Measurements from ENCODE around the gene SLC25A22. TPM values are rescaled to one million over a fixed set of nuclear protein-coding genes. Genes with fewer than 3 reads are reported as not detected.

Gene SLC25A22
- total RNA-seq, 1 experiment from 2014 or later, result 38.1 TPM

DNA sequence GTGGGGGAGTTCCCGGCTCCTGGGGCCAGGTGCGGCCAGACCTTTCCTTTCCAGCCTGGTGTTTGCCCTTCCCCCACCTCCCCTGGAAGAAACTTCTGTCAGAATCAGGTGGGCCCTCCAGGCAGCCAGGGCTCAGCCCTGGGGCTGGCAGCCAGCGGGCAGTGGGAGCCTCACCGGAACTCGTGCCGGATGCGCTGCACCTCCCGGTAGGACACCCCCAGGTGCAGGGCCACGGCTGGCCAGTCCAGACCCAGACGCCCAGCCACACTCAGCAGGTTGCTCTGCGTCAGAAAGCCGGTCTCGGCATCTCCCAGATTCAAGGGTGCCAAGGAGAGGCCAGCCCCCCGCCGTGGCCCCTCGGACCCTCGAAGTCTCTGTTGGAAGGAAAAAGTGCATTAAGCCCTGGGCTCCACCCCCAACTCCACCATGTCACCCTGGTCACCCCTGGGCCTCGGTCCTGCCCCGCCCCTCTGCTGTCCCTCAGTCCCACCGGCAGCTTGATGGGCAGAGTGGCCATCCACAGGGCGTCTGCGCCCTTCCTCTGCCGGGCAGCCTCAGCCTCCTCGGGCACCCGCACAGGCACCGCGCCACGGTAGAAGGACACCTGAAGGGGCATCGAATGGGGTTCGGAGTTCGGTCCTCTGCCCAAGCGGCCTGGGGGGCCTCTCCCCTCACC is 1.7 kb upstream of the SLC25A22 start:
- H3K4me1 ChIP-seq (ENCODE audit: insufficient read depth, low read length, poor library complexity, severe bottlenecking), result peaks cover 7% of the 10 kb centered on the region
- BruUV-seq (replicated peaks), result no TSS peak
- no peak for DNase-seq (ENCODE audit: low spot score)
- ChIA-PET CTCF (no interaction called here), POLR2A (ENCODE audit: low non-redundant PET) (no interaction called here)
- H3K27ac ChIP-seq (ENCODE audit: low read depth, low read length, poor library complexity, severe bottlenecking), result no peak overlapping the region
- peaks cover 13% of the 10 kb centered on the region for H3K36me3 ChIP-seq (ENCODE audit: insufficient read depth, low read length, poor library complexity, severe bottlenecking)
- H3K27me3 ChIP-seq (replicated peaks; ENCODE audit: insufficient read depth, low read depth, low read length, poor library complexity), result no peaks in the 10 kb centered on the region
- H3K9me3 ChIP-seq (ENCODE audit: low read depth, low read length, poor library complexity, severe bottlenecking), result no peaks in the 10 kb centered on the region
- TF ChIP-seq, protein P1, sequence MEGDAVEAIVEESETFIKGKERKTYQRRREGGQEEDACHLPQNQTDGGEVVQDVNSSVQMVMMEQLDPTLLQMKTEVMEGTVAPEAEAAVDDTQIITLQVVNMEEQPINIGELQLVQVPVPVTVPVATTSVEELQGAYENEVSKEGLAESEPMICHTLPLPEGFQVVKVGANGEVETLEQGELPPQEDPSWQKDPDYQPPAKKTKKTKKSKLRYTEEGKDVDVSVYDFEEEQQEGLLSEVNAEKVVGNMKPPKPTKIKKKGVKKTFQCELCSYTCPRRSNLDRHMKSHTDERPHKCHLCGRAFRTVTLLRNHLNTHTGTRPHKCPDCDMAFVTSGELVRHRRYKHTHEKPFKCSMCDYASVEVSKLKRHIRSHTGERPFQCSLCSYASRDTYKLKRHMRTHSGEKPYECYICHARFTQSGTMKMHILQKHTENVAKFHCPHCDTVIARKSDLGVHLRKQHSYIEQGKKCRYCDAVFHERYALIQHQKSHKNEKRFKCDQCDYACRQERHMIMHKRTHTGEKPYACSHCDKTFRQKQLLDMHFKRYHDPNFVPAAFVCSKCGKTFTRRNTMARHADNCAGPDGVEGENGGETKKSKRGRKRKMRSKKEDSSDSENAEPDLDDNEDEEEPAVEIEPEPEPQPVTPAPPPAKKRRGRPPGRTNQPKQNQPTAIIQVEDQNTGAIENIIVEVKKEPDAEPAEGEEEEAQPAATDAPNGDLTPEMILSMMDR (conservative IDR thresholded peaks at IDR 0.05; ENCODE audit: low read depth, low read length), result no peak
- intact Hi-C loops (cut with micrococcal nuclease; ENCODE audit: unreplicated experiment), result no loop called here
- no peak overlapping the region for H3K4me3 ChIP-seq (ENCODE audit: low read depth, low read length, poor library complexity, severe bottlenecking)

DNA sequence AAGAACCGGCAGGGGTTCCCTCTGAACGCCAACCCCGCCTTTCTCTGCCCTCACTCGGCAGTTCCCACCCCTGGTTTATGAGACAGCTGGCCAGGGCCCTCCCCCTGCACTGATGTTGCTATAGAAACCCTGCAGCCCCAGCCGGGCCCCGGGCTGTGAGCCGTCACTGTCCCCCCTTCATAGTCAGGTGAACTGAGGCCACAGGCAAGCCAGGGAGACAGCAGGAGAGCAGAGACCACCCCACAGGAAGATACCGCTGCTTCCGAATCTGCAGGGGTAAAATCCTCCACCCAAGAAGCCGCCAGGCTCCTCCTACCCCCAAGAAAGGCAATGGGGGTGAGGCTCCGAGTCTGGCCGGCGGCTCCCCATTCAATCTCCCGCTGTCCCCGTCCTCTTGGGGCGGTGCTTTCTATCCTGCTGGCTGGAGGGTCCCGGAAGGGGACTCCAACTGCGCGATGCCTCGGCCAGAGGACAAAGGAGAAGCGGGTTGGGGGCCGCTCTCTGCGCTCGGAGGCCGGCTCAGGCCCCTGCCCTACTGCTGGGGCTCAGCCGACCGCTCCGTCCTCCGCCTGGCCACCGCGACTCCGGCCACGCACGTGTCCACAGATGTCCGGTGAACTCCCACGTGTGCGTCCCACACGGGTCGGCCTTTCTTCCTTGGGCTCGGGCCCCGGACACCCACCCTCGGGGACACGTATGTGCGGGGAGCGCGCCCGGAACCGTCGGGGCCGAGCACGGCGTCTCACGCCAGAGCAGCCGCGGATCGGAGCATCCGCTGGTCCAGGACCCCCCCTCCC is 587 bp downstream of the SLC25A22 start:
- no peak for TF ChIP-seq EZH2 (IDR thresholded peaks at IDR 0.05; ENCODE audit: borderline replicate concordance, low read depth, low read length, poor library complexity, severe bottlenecking)
- TF ChIP-seq, protein P1 (conservative IDR thresholded peaks at IDR 0.05; ENCODE audit: low read depth, low read length), result no peak
- DNase-seq (ENCODE audit: low spot score), result peak; percentile 93
- CTCF ChIA-PET, result interaction anchor here (0.7 kb wide), 1 partner anchor 14 kb away, joined by 3 read pairs; no protein-coding TSS in a partner anchor
- Histone ChIP-seq H3K9me3 (ENCODE audit: low read depth, low read length, poor library complexity, severe bottlenecking) (no peaks in the 10 kb centered on the region), H3K4me1 (ENCODE audit: insufficient read depth, low read length, poor library complexity, severe bottlenecking) (peaks cover 7% of the 10 kb centered on the region), H3K27ac (ENCODE audit: low read depth, low read length, poor library complexity, severe bottlenecking) (peak overlapping the region; percentile 89), H3K27me3 (replicated peaks; ENCODE audit: insufficient read depth, low read depth, low read length, poor library complexity) (no peaks in the 10 kb centered on the region), H3K4me3 (ENCODE audit: low read depth, low read length, poor library complexity, severe bottlenecking) (peak overlapping the region; percentile 75), H3K36me3 (ENCODE audit: insufficient read depth, low read length, poor library complexity, severe bottlenecking) (peaks cover 16% of the 10 kb centered on the region)
- intact Hi-C loops (cut with micrococcal nuclease; ENCODE audit: unreplicated experiment), result no loop called here
- POLR2A ChIA-PET (ENCODE audit: low non-redundant PET), result no interaction called here
- no TSS peak for BruUV-seq (replicated peaks)

DNA sequence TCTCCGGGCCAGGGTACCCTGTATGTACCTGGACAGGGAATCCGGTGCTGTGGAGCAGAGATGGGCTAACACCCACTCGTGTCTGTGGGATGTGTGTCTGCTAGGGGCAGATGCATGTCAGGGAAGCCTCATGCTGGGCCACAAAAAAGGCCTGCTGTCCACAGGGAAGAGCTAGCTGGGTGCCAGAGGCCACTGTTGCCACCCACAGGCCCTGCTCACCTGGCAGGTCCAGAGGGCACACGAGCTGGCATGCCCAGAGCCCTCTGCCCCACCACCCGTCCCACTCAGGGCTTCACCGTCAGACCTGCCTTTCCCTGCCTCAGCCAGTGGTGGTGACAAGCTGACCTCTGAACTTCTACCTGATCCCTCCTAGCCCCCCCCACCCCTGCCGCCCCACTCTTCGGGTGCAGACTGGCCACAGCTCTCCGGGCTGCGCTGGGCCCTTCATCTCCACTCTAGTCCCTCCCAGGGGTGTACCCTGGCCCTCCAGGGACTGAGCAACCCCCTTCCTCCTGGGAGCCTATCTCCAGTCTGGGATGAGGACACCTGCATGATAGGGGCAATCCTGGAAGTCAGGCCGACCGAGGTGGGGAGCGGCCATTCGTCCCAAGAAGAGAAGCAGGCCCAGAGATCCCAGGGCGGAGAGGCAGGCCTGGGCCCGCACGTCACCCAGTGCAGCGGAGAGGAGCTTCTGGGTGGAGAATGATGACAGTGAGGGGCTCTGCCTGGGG is 1.4 kb downstream of the SLC25A22 start:
- POLR2A ChIA-PET (ENCODE audit: low non-redundant PET), result no interaction called here
- intact Hi-C loops (cut with micrococcal nuclease; ENCODE audit: unreplicated experiment), result no loop called here
- CTCF ChIA-PET, result interaction anchor here (0.6 to 0.7 kb wide), 2 partner anchors 13 to 16 kb away, joined by 3 read pairs; no protein-coding TSS in a partner anchor

More for the DNA sequence above, 1.4 kb downstream of the SLC25A22 start:
- TF ChIP-seq, protein P1 (conservative IDR thresholded peaks at IDR 0.05; ENCODE audit: low read depth, low read length), result no peak
- no peak for TF ChIP-seq EZH2 (IDR thresholded peaks at IDR 0.05; ENCODE audit: borderline replicate concordance, low read depth, low read length, poor library complexity, severe bottlenecking)
- Histone ChIP-seq H3K27ac (ENCODE audit: low read depth, low read length, poor library complexity, severe bottlenecking) (peak overlapping the region; percentile 89), H3K36me3 (ENCODE audit: insufficient read depth, low read length, poor library complexity, severe bottlenecking) (peaks cover 16% of the 10 kb centered on the region), H3K4me3 (ENCODE audit: low read depth, low read length, poor library complexity, severe bottlenecking) (peak overlapping the region; percentile 75), H3K9me3 (ENCODE audit: low read depth, low read length, poor library complexity, severe bottlenecking) (no peaks in the 10 kb centered on the region), H3K27me3 (replicated peaks; ENCODE audit: insufficient read depth, low read depth, low read length, poor library complexity) (no peaks in the 10 kb centered on the region), H3K4me1 (ENCODE audit: insufficient read depth, low read length, poor library complexity, severe bottlenecking) (peaks cover 7% of the 10 kb centered on the region)
- no peak for DNase-seq (ENCODE audit: low spot score)
- BruUV-seq (replicated peaks), result no TSS peak

All from A673 (cell line).